Hepatocyte (in vitro differentiated cells): ENCODE results near the gene ELOVL3. TPM values are rescaled to one million over a fixed set of nuclear protein-coding genes. Genes with fewer than 3 reads are reported as not detected.

Experiments used
- DNase-seq: peaks from one replicate; pipeline ENCODE4 v3.0.0-alpha.2; 2016; ENCODE audit warnings: low spot score
- H2AFZ ChIP-seq: fragments of 200-600 bp; sonication (generic); 2 replicates; pipeline ENCODE4 v1.6.0; 2016; ENCODE audit warnings: antibody characterized with exemption, mild to moderate bottlenecking
- H3K27ac ChIP-seq: fragments of 200-600 bp; sonication (generic); 2 replicates; pipeline ENCODE4 v1.5.1; 2016; ENCODE audit warnings: mild to moderate bottlenecking
- H3K27me3 ChIP-seq: fragments of 200-600 bp; sonication (generic); 2 replicates; pipeline ENCODE4 v1.6.1; 2016
- H3K36me3 ChIP-seq: fragments of 200-600 bp; sonication (generic); replicated peaks from 2 replicates; pipeline ENCODE4 v1.5.1; 2016; ENCODE audit warnings: low read depth; ENCODE audit not compliant: insufficient read depth
- H3K4me1 ChIP-seq: fragments of 200-600 bp; sonication (generic); 2 replicates; pipeline ENCODE4 v1.5.1; 2016; ENCODE audit warnings: mild to moderate bottlenecking, moderate library complexity; ENCODE audit not compliant: insufficient read depth
- H3K4me2 ChIP-seq: fragments of 200-600 bp; sonication (generic); 2 replicates; pipeline ENCODE4 v1.6.0; 2016
- H3K4me3 ChIP-seq: fragments of 200-600 bp; sonication (generic); 2 replicates; pipeline ENCODE4 v1.5.1; 2016; ENCODE audit warnings: mild to moderate bottlenecking
- H3K79me2 ChIP-seq: fragments of 200-600 bp; sonication (generic); 2 replicates; pipeline ENCODE4 v1.6.0; 2017; ENCODE audit warnings: mild to moderate bottlenecking
- H3K9me2 ChIP-seq: fragments of 200-600 bp; sonication (generic); replicated peaks from 2 replicates; pipeline ENCODE4 v1.6.0; 2017; ENCODE audit warnings: mild to moderate bottlenecking; ENCODE audit not compliant: insufficient read depth
- H3K9me3 ChIP-seq: fragments of 200-600 bp; sonication (generic); 2 replicates; pipeline ENCODE4 v1.5.1; 2016; ENCODE audit warnings: low read depth, mild to moderate bottlenecking
- H4K20me1 ChIP-seq: fragments of 200-600 bp; sonication (generic); 2 replicates; pipeline ENCODE4 v1.6.0; 2016; ENCODE audit warnings: mild to moderate bottlenecking; ENCODE audit not compliant: insufficient read depth, poor library complexity, severe bottlenecking
- EZH2 ChIP-seq: fragments of 200-600 bp; sonication (generic); IDR thresholded peaks from 2 replicates; pipeline ENCODE4 v1.6.1; 2016; ENCODE audit warnings: antibody characterized with exemption, mild to moderate bottlenecking, borderline replicate concordance
- EZH2phosphoT487 ChIP-seq: fragments of 200-600 bp; sonication (generic); IDR thresholded peaks from one replicate; pipeline ENCODE4 v1.6.1; 2018; ENCODE audit warnings: antibody characterized with exemption, mild to moderate bottlenecking, low read depth, moderate library complexity; ENCODE audit not compliant: unreplicated experiment, severe bottlenecking
- WGBS: methylation state at CpG from one replicate; pipeline ENCODE4 v1.1.6; 2016; ENCODE audit warnings: low lambda C conversion rate; ENCODE audit errors: missing lambda C conversion rate; 5-methylcytosine and 5-hydroxymethylcytosine counted together
- polyA plus RNA-seq: library from polyadenylated mRNA; unstranded; fragments of >200 nt; fragmentation: Nextera tagmentation; extraction: Ambion mirVana; gene quantifications from 2 replicates; pipeline ENCODE4 v1.2.1, GENCODE V29; 2016
- total RNA-seq: library from RNA; depleted of rRNA; stranded (reverse); fragments of >200 nt; gene quantifications from 2 replicates; pipeline ENCODE4 v1.2.3, GENCODE V29; 2014
- TF ChIP-seq, protein P1 (sequence below): fragments of 200-600 bp; sonication (generic); IDR thresholded peaks from 2 replicates; pipeline ENCODE4 v1.5.1; 2016; ENCODE audit warnings: antibody characterized with exemption, mild to moderate bottlenecking; ENCODE audit not compliant: poor library complexity

ELOVL3 gene
- total and polyA plus RNA-seq, 2 experiments from 2014 or later = not detected

DNA sequence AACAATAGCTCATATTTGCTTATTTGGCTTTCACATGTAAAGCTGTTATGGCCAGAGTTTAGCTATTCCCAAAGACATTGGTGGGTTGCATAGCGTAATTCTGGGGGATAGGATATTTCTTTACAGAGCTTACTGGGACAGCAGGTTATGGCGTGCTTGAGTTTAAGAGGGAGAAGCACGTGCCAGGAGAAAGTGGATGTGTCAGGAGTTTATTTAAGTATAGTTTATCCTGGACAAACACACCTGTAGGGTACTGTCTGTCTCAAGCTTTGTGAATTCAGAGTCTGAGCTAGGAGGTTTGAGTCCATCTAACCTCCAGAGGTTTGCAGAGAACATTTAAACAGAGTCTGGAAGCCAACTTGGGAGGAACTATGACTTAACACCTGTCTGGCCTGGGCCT is 40.6 kb downstream of the ELOVL3 start:
- no peaks in the 10 kb centered on the region for H3K9me2 ChIP-seq
- no peaks in the 10 kb centered on the region for H3K9me3 ChIP-seq
- TF ChIP-seq EZH2phosphoT487 = no peak
- TF ChIP-seq EZH2 = no peak
- TF ChIP-seq, protein P1, sequence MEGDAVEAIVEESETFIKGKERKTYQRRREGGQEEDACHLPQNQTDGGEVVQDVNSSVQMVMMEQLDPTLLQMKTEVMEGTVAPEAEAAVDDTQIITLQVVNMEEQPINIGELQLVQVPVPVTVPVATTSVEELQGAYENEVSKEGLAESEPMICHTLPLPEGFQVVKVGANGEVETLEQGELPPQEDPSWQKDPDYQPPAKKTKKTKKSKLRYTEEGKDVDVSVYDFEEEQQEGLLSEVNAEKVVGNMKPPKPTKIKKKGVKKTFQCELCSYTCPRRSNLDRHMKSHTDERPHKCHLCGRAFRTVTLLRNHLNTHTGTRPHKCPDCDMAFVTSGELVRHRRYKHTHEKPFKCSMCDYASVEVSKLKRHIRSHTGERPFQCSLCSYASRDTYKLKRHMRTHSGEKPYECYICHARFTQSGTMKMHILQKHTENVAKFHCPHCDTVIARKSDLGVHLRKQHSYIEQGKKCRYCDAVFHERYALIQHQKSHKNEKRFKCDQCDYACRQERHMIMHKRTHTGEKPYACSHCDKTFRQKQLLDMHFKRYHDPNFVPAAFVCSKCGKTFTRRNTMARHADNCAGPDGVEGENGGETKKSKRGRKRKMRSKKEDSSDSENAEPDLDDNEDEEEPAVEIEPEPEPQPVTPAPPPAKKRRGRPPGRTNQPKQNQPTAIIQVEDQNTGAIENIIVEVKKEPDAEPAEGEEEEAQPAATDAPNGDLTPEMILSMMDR = no peak
- WGBS = 85% methylated on average over 3 of the region's 3 CpGs
- no peak overlapping the region for H3K4me3 ChIP-seq
- no peak for DNase-seq
- H3K79me2 ChIP-seq = peaks cover 93% of the 10 kb centered on the region
- no peaks in the 10 kb centered on the region for H3K36me3 ChIP-seq
- H2AFZ ChIP-seq = no peak overlapping the region
- no peaks in the 10 kb centered on the region for H3K27me3 ChIP-seq
- H4K20me1 ChIP-seq = peaks cover 51% of the 10 kb centered on the region
- H3K27ac ChIP-seq = no peak overlapping the region
- no peaks in the 10 kb centered on the region for H3K4me1 ChIP-seq
- no peak overlapping the region for H3K4me2 ChIP-seq

DNA sequence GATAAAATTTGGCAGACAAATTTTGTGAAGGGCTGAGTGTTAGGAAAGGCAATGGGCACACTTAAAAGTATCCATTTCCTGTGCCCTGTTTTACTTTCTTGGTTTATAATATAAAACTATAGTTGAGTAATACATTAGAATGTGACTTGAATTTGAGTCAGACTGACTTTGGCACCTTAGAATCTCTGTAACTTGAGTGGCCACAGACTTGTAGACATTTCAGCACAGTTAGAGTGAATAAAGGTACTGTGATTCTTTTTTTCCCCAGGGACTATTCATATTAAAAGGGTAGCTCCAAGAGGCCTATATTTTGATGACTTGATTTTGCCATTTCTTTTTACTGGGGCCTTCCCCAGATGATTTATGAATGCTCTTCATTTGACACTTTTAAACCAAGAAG is 41.6 kb downstream of the ELOVL3 start:
- H3K9me2 ChIP-seq = no peaks in the 10 kb centered on the region
- H3K4me2 ChIP-seq = no peak overlapping the region
- H2AFZ ChIP-seq = no peak overlapping the region
- DNase-seq = no peak
- H3K79me2 ChIP-seq = peaks cover 94% of the 10 kb centered on the region
- H3K4me1 ChIP-seq = no peaks in the 10 kb centered on the region
- H3K9me3 ChIP-seq = no peaks in the 10 kb centered on the region
- no peaks in the 10 kb centered on the region for H3K27me3 ChIP-seq
- H3K4me3 ChIP-seq = no peak overlapping the region
- H3K36me3 ChIP-seq = no peaks in the 10 kb centered on the region
- no peak for TF ChIP-seq EZH2phosphoT487
- no peak for TF ChIP-seq EZH2
- TF ChIP-seq, protein P1 = no peak
- H3K27ac ChIP-seq = no peak overlapping the region
- peaks cover 59% of the 10 kb centered on the region for H4K20me1 ChIP-seq

- H4K20me1 ChIP-seq = peaks cover 63% of the 10 kb centered on the region
Observed at GRCh38 chr10:102268375-102268888, 42.3 kb downstream of the ELOVL3 start.

More at GRCh38 chr10:102268375-102268888, 42.3 kb downstream of the ELOVL3 start:
- Histone ChIP-seq H3K27me3 (no peaks in the 10 kb centered on the region), H3K27ac (no peak overlapping the region), H2AFZ (no peak overlapping the region), H3K9me2 (no peaks in the 10 kb centered on the region), H3K9me3 (no peaks in the 10 kb centered on the region), H3K36me3 (no peaks in the 10 kb centered on the region), H3K4me1 (no peaks in the 10 kb centered on the region), H3K4me3 (no peak overlapping the region), H3K79me2 (peaks cover 96% of the 10 kb centered on the region), H3K4me2 (no peak overlapping the region)
- no peak for DNase-seq
- no peak for TF ChIP-seq EZH2
- no peak for TF ChIP-seq EZH2phosphoT487
- TF ChIP-seq, protein P1 = no peak
